ENCODE data around the gene CLSTN1. TPM values are rescaled to one million over a fixed set of nuclear protein-coding genes. Genes with fewer than 3 reads are reported as not detected.

CLSTN1 gene
- polyA plus RNA-seq, 3 donors: 5.2 to 25.2 (median 5.3) TPM

- Histone ChIP-seq H3K4me1 (ENCODE audit: control insufficient read depth in 1 of 2, insufficient read depth in 2 of 2, low read length in 2 of 2) (peaks cover 9 to 17% of the 10 kb centered on the region in 2 donors), H3K79me2 (ENCODE audit: insufficient read depth, low read length) (no peaks in the 10 kb centered on the region), H3K27me3 (ENCODE audit: control insufficient read depth in 2 of 2, insufficient read depth in 2 of 2, low read length in 2 of 2) (peaks cover 0 to 6% of the 10 kb centered on the region in 2 donors), H2AFZ (ENCODE audit: insufficient read depth, low read depth, low read length, poor library complexity, severe bottlenecking) (no peak overlapping the region), H3K4me3 (replicated peaks in 1 of 3; ENCODE audit: low read depth in 2 of 3, low read length in 3 of 3) (no peak overlapping the region), H3K4me2 (replicated peaks; ENCODE audit: extremely low read depth, low read length, poor library complexity, severe bottlenecking) (no peak overlapping the region), H4K20me1 (ENCODE audit: insufficient read depth, low read length) (peaks cover 17% of the 10 kb centered on the region), H3K9ac (ENCODE audit: insufficient read depth, low read length, poor library complexity, severe bottlenecking) (no peak overlapping the region), H3K27ac (ENCODE audit: low read depth in 1 of 2, low read length in 2 of 2) (no peak overlapping the region), H3K36me3 (replicated peaks in 1 of 2; ENCODE audit: control insufficient read depth in 1 of 2, insufficient read depth in 2 of 2, low read length in 2 of 2) (peaks cover 5 to 36% of the 10 kb centered on the region in 2 donors), H3K9me3 (replicated peaks in 1 of 2; ENCODE audit: control insufficient read depth in 1 of 2, insufficient read depth in 1 of 2, low read length in 2 of 2) (peaks cover 6 to 8% of the 10 kb centered on the region in 2 donors)
- DNase-seq: peak in 1 of 3 donors; percentile 20
- H3K36me3 Mint-ChIP-seq: peaks cover 27 to 60% of the 10 kb centered on the region in 2 donors
- intact Hi-C loops (cut with micrococcal nuclease): no loop called here
- no CpG with 5 or more reads among the region's 1 CpG for WGBS (ENCODE audit: insufficient coverage)
- TF ChIP-seq CTCF (IDR thresholded peaks at IDR 0.05): no peak
- no peak overlapping the region for H3K4me3 Mint-ChIP-seq
- H3K27ac Mint-ChIP-seq: peak overlapping the region in 1 of 7 donors; percentile 14
- peaks cover 1 to 8% (median 6%) of the 10 kb centered on the region in 7 donors for H3K9me3 Mint-ChIP-seq
- H3K4me1 Mint-ChIP-seq: peaks cover 28% of the 10 kb centered on the region
- H3K27me3 Mint-ChIP-seq (ENCODE audit: low read depth in 3 of 3): peaks cover 3 to 12% (median 12%) of the 10 kb centered on the region in 3 donors
Measured at GRCh38 chr1:9855186-9855585, 31.4 kb upstream of the CLSTN1 start.

GRCh38 chr1:9853249-9853595 lies 29.5 kb upstream of the CLSTN1 start:
- H3K36me3 Mint-ChIP-seq: peaks cover 31 to 53% of the 10 kb centered on the region in 2 donors

More at GRCh38 chr1:9853249-9853595, 29.5 kb upstream of the CLSTN1 start:
- peaks cover 3 to 18% (median 12%) of the 10 kb centered on the region in 3 donors for H3K27me3 Mint-ChIP-seq (ENCODE audit: low read depth in 3 of 3)
- no peak for DNase-seq
- Histone ChIP-seq H3K36me3 (replicated peaks in 1 of 2; ENCODE audit: control insufficient read depth in 1 of 2, insufficient read depth in 2 of 2, low read length in 2 of 2) (peaks cover 2 to 44% of the 10 kb centered on the region in 2 donors), H3K27ac (ENCODE audit: low read depth in 1 of 2, low read length in 2 of 2) (no peak overlapping the region), H3K79me2 (ENCODE audit: insufficient read depth, low read length) (no peaks in the 10 kb centered on the region), H3K4me2 (replicated peaks; ENCODE audit: extremely low read depth, low read length, poor library complexity, severe bottlenecking) (no peak overlapping the region), H3K9me3 (replicated peaks in 1 of 2; ENCODE audit: control insufficient read depth in 1 of 2, insufficient read depth in 1 of 2, low read length in 2 of 2) (peaks cover 6 to 8% of the 10 kb centered on the region in 2 donors), H3K4me3 (replicated peaks in 1 of 3; ENCODE audit: low read depth in 2 of 3, low read length in 3 of 3) (no peak overlapping the region), H3K4me1 (ENCODE audit: control insufficient read depth in 1 of 2, insufficient read depth in 2 of 2, low read length in 2 of 2) (peaks cover 9 to 17% of the 10 kb centered on the region in 2 donors), H2AFZ (ENCODE audit: insufficient read depth, low read depth, low read length, poor library complexity, severe bottlenecking) (no peak overlapping the region), H3K9ac (ENCODE audit: insufficient read depth, low read length, poor library complexity, severe bottlenecking) (no peak overlapping the region), H4K20me1 (ENCODE audit: insufficient read depth, low read length) (peaks cover 17% of the 10 kb centered on the region), H3K27me3 (ENCODE audit: control insufficient read depth in 2 of 2, insufficient read depth in 2 of 2, low read length in 2 of 2) (peaks cover 0 to 6% of the 10 kb centered on the region in 2 donors)
- H3K9me3 Mint-ChIP-seq: peaks cover 1 to 8% (median 6%) of the 10 kb centered on the region in 7 donors
- peaks cover 31% of the 10 kb centered on the region for H3K4me1 Mint-ChIP-seq
- H3K4me3 Mint-ChIP-seq: no peak overlapping the region
- WGBS (ENCODE audit: insufficient coverage): 88% methylated on average over 2 of the region's 4 CpGs
- intact Hi-C loops (cut with micrococcal nuclease): no loop called here
- no peak overlapping the region for H3K27ac Mint-ChIP-seq
- no peak for TF ChIP-seq CTCF (IDR thresholded peaks at IDR 0.05)

All from CD14-positive monocyte (primary cell).